Left renal pelvis (tissue), 4 donors: ENCODE results near the gene SLFN12. TPM values are rescaled to one million over a fixed set of nuclear protein-coding genes. Genes with fewer than 3 reads are reported as not detected.
"Not testable (repeated sequence)": the region's sequence is repeated elsewhere in the genome, so short reads cannot be mapped to it uniquely, and the experiment has no call there.

Experiments used
- DNase-seq, 4 donors: peaks; one replicate each; pipeline ENCODE4 v3.0.0-alpha.2; 2013; ENCODE audit warnings: low read depth in 4 of 4, low spot score in 3 of 4
- polyA plus RNA-seq, 4 donors: library from polyadenylated mRNA; unstranded; fragments of 120-200 nt; gene quantifications; one replicate each; pipeline ENCODE4 v1.2.1, GENCODE V29; 2013; ENCODE audit not compliant: insufficient read length in 4 of 4

Gene SLFN12
- polyA plus RNA-seq, 4 donors, result 13.9 to 23.2 (median 18.2) TPM

GRCh38 chr17:35414707-35415106 is 17.6 kb downstream of the SLFN12 start:
- not testable (repeated sequence) for DNase-seq

GRCh38 chr17:35414247-35414646 is 18.1 kb downstream of the SLFN12 start:
- no peak for DNase-seq

- no peak for DNase-seq
Measured at GRCh38 chr17:35407531-35407930, 24.8 kb downstream of the SLFN12 start.

GRCh38 chr17:35406568-35406967 is 25.7 kb downstream of the SLFN12 start:
- no peak for DNase-seq

- no peak for DNase-seq
Measured at GRCh38 chr17:35404360-35404759, 27.9 kb downstream of the SLFN12 start.

- DNase-seq, result not testable (repeated sequence)
Measured at GRCh38 chr17:35393783-35394182, 38.5 kb downstream of the SLFN12 start.

- no peak for DNase-seq
Measured at GRCh38 chr17:35390663-35391062, 41.6 kb downstream of the SLFN12 start.

- DNase-seq, result no peak
Measured at GRCh38 chr17:35390156-35390555, 42.1 kb downstream of the SLFN12 start.

- no peak for DNase-seq
Measured at GRCh38 chr17:35387496-35387895, 44.8 kb downstream of the SLFN12 start.

GRCh38 chr17:35377706-35378105 is 54.6 kb downstream of the SLFN12 start:
- DNase-seq, result no peak

- no peak for DNase-seq
Measured at GRCh38 chr17:35377068-35377467, 55.2 kb downstream of the SLFN12 start.

- DNase-seq, result no peak
Measured at GRCh38 chr17:35376245-35376644, 56.1 kb downstream of the SLFN12 start.

- peak in 3 of 4 donors; percentile 5 to 27 (median 10) for DNase-seq
Measured at GRCh38 chr17:35374766-35375344, 57.4 kb downstream of the SLFN12 start.

GRCh38 chr17:35373984-35374765 is 58.1 kb downstream of the SLFN12 start:
- DNase-seq, result peak; percentile 14 to 31 (median 22)

- peak; percentile 29 to 45 (median 32) for DNase-seq
Measured at GRCh38 chr17:35373534-35373983, 58.7 kb downstream of the SLFN12 start, which contains the start of gene SLFN11. SLFN11 (minus strand) TSS chr17:35373621; CDS start chr17:35363807, 9,814 bp downstream.

- peak in 2 of 4 donors; percentile 2 to 6 for DNase-seq
Measured at GRCh38 chr17:35372846-35373533, 59.3 kb downstream of the SLFN12 start.

- DNase-seq, result no peak
Measured at GRCh38 chr17:35371934-35372333, 60.4 kb downstream of the SLFN12 start.

GRCh38 chr17:35368081-35368830 is 64.0 kb downstream of the SLFN12 start:
- DNase-seq, result no peak

GRCh38 chr17:35361027-35361426 is 71.3 kb downstream of the SLFN12 start:
- no peak for DNase-seq
